HG03469 (cell line): Measurements from ENCODE around the gene DRC7.
A peak's percentile ranks its signal among the peaks of the same experiment; 100 is the strongest.

Experiments used
- ATAC-seq: cut with Tn5 transposase; IDR thresholded peaks from one replicate; pipeline ENCODE4 v1.9.1; 2021; ENCODE audit warnings: mild to moderate bottlenecking, moderate library complexity, moderate number of reproducible peaks; ENCODE audit not compliant: unreplicated experiment

DRC7 gene

GRCh38 chr16:57676553-57677085, 18.0 kb upstream of the DRC7 start:
- no peak for ATAC-seq

GRCh38 chr16:57677622-57678369, 16.8 kb upstream of the DRC7 start:
- ATAC-seq, result no peak

GRCh38 chr16:57679016-57679415, 15.6 kb upstream of the DRC7 start:
- no peak for ATAC-seq

GRCh38 chr16:57679767-57680482, 14.7 kb upstream of the DRC7 start:
- ATAC-seq, result no peak

GRCh38 chr16:57680842-57681375, 13.7 kb upstream of the DRC7 start:
- ATAC-seq, result no peak

- no peak for ATAC-seq
Measured at GRCh38 chr16:57681950-57682728, 12.5 kb upstream of the DRC7 start.

GRCh38 chr16:57682809-57683635, 11.6 kb upstream of the DRC7 start:
- no peak for ATAC-seq

- ATAC-seq, result no peak
Measured at GRCh38 chr16:57683636-57684545, 10.7 kb upstream of the DRC7 start.

GRCh38 chr16:57684626-57685358, 9.8 kb upstream of the DRC7 start:
- ATAC-seq, result no peak

- no peak for ATAC-seq
Measured at GRCh38 chr16:57685633-57686032, 9.0 kb upstream of the DRC7 start.

- ATAC-seq, result no peak
Measured at GRCh38 chr16:57686577-57686976, 8.0 kb upstream of the DRC7 start.

GRCh38 chr16:57687363-57687929, 7.2 kb upstream of the DRC7 start:
- ATAC-seq, result no peak

GRCh38 chr16:57688487-57688986, 6.1 kb upstream of the DRC7 start:
- ATAC-seq, result no peak

GRCh38 chr16:57688987-57689761, 5.4 kb upstream of the DRC7 start:
- no peak for ATAC-seq

- ATAC-seq, result peak; percentile 46
Measured at GRCh38 chr16:57689762-57690558, 4.6 kb upstream of the DRC7 start.

GRCh38 chr16:57690782-57691471, 3.7 kb upstream of the DRC7 start:
- no peak for ATAC-seq
